GM12892 (cell line): ENCODE results near the gene LAMB1.

ENCODE experiments used
- POLR2A ChIP-seq: IDR thresholded peaks from 2 replicates; pipeline ENCODE4 v1.6.1; 2011; ENCODE audit warnings: low read depth, low read length, control low read depth
- POLR2AphosphoS5 ChIP-seq: IDR thresholded peaks from 2 replicates; pipeline ENCODE4 v1.6.1; 2011; ENCODE audit warnings: low read depth, low read length, control low read depth
- TAF1 ChIP-seq: IDR thresholded peaks from 2 replicates; pipeline ENCODE4 v1.6.1; 2011; ENCODE audit warnings: low read depth, mild to moderate bottlenecking, control low read depth, low read length, borderline replicate concordance

DNA sequence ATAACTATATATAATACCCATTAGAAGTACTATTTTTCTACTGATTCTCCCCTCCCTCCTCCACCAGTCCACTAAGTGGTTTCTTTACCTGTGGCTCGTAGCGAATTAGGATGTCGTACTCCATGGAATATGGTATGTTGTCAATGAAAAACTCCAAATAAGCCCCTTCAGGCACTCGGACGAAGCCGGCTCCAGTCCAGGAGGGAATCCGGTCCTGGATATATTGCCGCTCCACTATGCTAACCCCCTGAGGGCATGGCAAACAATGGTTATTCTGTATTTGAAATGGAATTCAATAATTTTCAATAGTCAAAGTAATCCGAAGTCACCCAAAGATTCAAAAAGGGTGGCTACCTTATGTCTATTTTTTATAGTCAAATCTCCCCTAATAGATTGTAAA is 40.1 kb downstream of the LAMB1 start:
- TF ChIP-seq POLR2A, result no peak
- TF ChIP-seq POLR2AphosphoS5, result no peak
- TF ChIP-seq TAF1, result no peak
